ENCODE results near the gene NXPE2. TPM values are rescaled to one million over a fixed set of nuclear protein-coding genes. Genes with fewer than 3 reads are reported as not detected.
"Not testable (repeated sequence)": the region's sequence is repeated elsewhere in the genome, so short reads cannot be mapped to it uniquely, and the experiment has no call there.

The NXPE2 gene
- not detected in 2 replicates for total RNA-seq (2014; rRNA removed; shearing (Covaris generic))

DNA sequence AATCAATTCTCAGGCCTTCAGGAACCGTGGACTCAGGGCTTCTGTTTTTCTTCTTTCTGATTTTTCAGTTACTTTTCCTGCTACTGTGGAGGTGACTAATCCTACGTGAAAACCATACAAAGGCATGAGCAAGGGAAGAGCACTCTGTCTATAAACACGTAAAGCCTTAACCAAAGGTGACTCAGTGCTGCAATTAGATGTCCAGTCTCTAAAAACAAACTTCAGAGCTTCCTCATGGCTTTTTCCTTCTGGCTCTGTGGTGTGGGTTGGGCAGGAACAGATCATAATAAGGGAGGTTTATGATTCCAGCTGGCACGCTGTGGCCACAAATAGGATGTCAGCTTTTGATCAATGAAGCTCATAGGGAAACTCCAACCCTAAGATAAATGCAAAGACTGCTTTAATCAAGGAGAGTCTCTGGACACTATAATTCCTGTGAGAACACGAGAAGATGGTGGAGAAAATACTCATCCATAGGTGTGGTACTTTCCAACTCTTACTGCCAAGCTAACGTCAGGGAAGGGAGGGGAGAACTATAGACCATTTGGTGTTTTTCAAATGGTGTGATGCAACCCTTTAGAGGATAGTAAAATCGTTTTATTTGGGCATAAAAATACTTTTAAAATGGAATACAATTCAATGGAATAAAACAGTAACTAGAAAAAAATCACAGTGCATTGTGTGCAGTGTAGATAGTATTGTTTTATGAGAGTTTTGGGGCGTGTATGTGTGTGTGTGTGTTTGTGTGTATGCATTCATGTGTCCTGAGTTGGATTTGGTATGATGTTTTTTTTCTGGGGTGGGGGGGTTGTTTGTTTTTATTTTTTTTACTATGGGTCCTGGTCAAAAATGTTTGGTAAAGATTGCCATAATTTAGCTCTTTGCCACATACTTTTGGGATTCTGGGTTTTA, at the start of gene NXPE2:
Gene NXPE2 (plus strand): TSS at position 403 of the 912 bp plus-strand sequence. CDS start 49 bp downstream, at position 452.
- peak; percentile 86 for DNase-seq (ENCODE audit: low read depth)

DNA sequence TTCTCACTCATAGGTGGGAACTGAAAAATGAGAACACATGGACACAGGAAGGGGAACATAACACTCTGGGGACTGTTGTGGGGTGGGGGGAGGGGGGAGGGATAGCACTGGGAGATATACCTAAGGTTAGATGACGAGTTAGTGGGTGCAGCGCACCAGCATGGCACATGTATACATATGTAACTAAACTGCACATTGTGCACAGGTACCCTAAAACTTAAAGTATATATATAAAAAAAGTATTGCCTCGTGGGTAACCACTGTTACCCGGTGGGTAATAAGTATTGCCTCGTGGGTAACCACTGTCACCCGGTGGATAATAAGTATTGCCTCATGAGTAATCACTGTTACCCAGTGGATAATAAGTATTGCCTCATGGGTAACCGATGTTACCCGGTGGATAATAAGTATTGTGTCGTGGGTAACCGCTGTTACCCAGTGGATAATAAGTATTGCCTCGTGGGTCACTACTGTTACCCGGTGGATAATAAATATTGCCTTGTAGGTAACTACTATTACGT, 46.8 kb upstream of the NXPE2 start:
- not testable (repeated sequence) for DNase-seq (ENCODE audit: low read depth)

DNA sequence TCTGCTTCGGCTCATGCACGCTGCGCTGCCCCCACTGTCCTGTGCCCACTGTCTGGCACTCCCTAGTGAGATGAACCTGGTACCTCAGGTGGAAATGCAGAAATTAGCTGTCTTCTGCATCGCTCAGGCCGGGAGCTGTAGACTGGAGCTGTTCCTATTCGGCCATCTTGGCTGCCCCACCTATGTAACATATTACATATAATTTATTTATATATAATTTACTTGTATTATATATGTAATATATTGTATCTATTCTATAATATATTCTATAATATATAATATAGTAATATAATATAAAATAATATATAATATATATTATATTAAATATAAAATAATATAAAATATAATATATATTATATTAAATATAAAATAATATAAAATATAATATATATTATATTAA, 38.9 kb upstream of the NXPE2 start:
- not testable (repeated sequence) for DNase-seq (ENCODE audit: low read depth)

DNA sequence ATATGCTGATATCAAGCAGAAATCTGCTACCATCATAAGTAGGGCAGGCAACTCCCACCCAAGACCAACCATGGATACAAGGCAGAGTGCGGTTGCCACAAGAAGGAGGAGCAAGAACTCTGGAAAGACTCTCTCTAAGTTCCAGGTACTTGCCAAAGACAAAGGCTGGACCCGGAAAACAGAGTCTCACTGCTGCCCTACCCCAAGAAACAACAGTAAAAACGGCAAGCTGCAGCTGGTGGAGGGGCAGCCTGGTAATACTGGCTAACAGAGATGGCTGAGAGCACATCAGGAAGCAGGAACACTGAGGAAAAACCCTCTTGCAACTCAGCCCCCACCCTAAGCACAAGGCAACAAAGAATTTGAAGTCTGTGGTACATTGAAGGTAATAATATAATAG, 27.7 kb upstream of the NXPE2 start:
- no peak for DNase-seq (ENCODE audit: low read depth)

DNA sequence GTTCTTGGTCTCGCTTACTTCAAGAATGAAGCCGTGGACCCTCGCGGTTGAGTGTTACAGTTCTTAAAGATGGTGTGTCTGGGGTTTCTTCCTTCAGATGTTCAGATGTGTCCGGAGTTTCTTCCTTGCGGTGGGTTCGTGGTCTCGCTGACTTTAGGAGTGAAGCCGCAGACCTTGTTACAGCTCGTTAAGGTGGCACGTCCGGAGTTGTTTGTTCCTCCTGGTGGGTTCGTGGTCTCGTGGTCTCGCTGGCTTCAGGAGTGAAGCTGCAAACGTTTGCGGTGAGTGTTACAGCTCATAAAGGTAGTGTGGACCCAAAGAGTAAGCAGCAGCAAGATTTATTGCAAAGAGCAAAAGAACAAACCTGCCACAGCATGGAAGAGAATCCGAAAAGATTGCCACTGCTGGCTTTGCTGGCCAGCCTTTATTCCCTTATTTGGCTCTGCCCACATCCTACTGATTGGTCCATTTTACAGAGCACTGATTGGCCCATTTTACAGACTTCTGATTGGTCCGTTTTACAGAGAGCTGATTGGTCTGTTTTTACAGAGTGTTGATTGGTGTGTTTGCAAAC, 27.1 kb upstream of the NXPE2 start:
- DNase-seq (ENCODE audit: low read depth): no peak

DNA sequence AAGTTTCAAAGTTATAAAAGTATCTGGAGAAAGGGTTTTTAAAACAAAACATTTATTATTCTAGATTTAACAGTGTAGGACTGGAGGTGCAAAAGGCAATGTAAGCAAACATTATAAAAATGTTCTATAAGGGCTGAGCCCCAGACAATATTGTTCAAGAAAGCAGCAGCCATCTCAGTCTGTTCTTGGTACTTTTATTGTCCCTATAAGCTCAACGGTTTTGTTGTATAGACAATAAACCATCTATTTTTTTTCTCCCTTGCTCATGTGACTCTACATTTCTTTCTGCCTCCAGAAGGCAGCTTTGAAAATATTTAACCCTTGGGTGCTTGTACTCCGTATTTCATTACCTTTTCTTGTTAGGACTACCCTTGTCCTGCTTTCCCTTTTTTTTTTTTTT, 25.2 kb upstream of the NXPE2 start:
- DNase-seq (ENCODE audit: low read depth): no peak

DNA sequence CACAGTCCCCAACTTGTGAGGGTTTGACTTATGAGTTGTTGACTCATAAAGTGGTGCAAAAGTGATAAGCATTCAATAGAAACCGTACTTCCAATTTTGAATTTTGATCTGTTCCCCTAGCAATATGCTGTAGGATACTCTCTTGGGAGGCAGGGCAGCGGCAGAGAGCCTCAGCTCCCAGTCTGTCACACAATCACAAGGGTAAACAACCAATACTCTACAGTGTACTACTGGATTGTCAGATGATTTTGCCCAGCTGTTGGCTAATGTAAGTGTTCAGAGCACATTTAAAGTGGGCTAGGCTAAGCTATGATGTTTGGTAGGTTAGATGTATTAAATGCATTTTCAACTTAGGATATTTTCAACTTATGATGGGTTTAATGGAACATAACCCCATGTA, 13.7 kb upstream of the NXPE2 start:
- DNase-seq (ENCODE audit: low read depth): no peak

DNA sequence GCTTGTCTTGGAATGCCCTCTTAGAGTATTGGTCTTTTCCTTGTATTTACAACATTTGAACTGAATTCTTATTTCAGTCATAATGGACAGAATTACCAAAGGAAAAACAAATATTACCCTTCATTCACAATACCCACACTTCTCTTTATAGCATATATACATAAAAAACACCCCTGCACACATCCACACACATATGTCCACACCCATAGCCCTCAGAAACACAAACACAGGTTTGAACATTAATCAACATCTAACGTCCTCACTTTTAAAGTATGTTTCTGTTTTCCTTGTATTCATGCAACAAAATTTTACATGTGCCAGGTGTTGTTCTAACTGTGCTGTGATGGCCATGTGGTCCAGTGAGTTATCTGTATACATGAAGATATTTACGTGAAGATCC, 11.6 kb upstream of the NXPE2 start:
- DNase-seq (ENCODE audit: low read depth): no peak

DNA sequence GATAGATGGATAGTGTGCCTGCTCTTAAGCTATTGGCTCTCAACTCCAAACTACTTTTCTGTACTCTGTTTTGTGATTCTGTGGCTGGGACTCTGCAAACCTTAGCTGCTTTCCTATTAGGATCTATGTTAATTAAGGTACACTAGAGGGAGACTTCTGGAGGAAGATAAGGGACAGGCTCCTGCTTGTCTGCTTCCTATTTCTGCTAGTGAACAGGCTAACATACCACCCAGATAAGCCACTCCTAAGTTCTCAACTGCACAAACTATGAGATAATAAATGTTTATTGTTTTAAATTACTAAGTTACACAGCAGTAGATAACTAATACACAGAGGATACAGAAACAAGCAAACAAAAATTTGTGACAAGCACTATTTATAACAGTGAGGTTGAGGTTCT, 10.2 kb upstream of the NXPE2 start:
- no peak for DNase-seq (ENCODE audit: low read depth)

DNA sequence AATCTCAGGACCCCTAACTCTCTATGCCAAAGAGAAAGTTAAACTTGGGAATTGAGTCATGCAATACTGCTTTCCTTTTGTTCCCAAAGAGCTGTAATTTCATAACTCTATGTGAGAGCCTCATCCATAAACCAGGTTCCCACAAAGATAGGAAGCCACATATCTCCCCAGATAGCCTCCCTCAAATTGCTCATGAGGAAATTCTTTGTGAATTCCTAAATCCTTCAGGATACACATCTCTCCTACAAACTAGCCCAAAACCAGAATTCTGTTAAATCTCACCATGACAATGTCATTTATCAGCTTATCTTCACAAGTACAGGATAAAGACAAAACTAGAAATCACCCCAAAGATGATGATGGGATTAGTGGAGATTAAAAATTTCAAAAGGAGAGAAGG, 4.7 kb upstream of the NXPE2 start:
- no peak for DNase-seq (ENCODE audit: low read depth)

DNA sequence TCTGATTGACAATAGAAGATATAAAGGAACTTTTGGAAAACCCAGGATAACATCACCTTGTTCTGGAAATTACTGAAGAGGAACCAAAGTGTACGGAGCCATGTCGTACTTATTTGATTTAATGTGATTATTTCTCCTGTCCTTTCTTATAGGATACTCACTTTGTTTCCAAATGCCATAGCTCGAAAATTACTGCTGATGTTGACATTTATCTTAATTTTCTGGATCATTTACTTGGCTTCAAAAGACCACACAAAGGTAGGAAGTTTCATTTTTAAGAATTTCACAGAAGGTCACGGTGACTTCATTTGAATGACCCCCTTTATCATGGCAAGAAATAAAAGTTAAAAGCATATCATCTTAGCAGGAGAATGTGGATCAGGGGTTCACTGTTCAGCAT, 1.2 kb downstream of the NXPE2 start:
- DNase-seq (ENCODE audit: low read depth): no peak

DNA sequence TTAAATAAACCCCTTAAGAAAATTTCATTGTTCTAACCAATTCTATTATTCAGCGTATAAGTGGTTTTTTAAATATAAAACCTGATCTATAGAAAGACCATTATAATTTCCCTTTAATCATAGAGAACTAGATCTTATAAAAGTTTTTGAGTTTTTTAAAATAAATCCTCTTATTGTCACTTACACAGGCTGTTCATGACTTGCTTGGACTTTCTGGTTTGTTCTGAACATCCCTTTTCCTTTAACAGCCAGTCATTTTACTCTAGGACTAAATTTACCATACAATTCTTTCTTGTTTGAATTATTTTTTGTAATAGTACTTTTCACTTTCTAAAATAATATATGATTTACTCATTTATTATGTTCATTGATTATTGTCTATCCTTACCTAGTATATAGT, 4.7 kb downstream of the NXPE2 start:
- no peak for DNase-seq (ENCODE audit: low read depth)

DNA sequence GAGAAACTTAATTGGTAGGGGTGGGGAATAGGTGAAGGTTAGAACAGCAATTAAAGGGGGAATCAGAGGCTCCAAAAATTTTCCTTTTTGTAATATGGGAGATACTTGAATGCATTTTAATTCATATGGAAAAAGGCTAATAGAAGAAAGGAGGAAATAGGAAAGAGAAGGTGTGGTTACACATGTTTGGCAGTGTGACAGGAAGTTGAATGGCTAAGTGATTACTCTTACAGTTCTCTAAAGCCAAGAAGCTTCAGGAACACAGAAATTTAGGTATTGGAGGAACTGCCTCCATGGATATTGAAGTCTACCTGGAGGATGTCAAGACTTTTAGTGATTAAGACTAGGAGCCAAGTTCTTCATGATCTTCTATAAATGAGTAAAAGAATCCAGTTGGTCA, 6.3 kb downstream of the NXPE2 start:
- DNase-seq (ENCODE audit: low read depth): no peak

DNA sequence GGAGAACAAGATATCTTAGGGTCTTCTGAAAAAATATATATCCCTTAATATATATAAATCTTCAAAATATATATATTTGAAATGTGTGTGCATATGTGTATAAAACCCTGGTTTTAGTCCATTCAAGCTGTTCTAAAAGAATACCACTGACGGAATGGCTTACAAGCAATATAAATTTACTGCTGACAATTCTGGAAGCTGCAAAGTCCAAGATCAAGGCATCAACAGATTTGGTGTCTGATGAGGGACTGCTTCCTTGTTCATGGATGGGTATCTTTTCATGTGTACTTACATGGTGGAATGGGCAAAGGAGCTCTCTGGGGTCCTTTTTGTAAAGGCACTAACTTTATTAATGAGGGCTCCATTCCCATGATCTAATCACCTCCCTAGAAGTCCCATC, 6.8 kb downstream of the NXPE2 start:
- DNase-seq (ENCODE audit: low read depth): no peak

DNA sequence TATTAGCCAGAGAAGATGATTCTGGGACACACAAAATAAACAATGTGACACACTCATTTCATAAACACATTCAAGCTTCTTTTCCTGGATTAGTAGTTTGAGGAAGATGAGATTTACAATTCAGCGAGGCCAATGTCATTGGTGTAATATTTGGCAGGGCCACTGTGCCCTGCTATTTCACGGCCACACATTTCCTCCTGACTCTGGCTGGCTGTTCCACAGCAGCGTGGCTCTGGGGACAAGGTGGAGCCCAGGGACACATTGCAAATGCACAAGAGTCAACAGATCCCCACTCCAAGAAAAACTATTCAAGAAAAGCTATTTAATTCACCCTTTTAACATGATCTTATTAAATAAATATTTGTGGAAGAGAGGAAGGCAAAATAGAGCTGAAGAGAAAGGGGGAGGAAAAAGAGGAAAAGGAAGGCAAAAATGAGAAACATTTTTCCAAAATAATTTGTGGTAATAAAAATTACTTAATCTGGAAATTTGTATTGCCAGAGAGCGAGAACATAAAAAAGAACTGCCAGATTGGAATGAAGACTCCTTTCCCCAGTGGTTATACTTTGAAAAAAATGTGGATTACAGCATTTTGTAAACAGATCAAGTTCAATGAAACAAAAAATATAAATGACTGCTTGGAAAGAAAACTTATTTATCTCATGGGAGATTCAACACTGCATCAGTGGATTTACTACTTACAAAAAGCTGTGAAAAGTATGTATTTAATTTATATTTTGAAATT, 27.1 kb downstream of the NXPE2 start:
- no peak for DNase-seq (ENCODE audit: low read depth)

DNA sequence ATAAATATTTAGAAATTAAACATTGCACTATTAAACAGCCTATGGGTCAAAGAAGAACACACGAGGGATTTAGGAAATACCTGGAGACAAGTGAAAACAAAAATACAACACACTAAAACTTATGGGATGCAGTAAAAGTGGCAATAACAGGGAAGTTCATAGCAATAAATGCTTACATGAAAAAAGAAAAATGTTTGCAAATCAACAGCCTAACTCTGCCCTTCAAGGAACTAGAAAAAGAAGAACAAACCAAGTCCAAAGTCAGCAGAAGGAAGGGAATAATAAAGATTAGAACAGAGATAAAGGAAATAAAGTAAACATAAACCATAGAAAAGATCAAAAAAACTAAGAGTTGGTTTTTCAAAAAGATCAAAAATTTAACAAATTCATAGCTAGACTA, 31.6 kb downstream of the NXPE2 start:
- DNase-seq (ENCODE audit: low read depth): no peak

DNA sequence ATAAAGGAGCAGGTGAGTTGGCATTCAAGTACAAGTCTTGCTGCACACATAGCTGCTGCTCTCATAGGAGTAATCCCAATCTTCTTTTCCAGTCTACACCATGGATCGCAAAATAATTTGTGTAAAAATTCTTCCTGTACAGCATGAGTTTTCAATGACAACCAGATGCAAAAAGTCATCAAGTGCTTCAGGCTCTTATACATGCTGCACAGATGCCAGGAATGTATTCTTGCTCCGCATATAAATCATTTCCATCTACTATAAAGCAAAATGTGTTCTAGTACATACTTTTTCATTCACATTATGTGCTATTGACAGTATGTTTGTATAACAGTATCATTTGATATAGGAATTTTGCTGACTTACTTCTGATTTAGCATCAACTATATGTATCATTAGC, 35.4 kb downstream of the NXPE2 start:
- no peak for DNase-seq (ENCODE audit: low read depth)

DNA sequence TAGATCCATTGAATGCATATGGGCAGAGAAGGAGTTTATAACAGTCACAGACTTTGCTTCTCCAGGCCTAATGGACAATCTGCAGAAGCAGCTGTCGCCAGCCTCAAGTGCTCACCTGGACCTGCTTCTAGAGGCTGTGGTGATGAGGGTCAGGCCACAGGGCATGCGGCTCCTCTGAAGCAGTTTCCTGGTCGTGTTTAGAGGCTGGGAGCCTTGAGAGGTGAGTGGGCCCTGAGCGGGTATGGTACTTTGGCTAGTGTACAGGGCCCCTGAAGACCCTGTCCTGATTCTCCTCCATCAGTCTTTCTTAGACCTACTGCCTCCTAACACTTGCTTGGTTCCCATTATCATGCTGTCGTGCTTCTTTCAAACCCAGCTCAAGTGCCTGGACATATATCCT, 41.2 kb downstream of the NXPE2 start:
- DNase-seq (ENCODE audit: low read depth): no peak

DNA sequence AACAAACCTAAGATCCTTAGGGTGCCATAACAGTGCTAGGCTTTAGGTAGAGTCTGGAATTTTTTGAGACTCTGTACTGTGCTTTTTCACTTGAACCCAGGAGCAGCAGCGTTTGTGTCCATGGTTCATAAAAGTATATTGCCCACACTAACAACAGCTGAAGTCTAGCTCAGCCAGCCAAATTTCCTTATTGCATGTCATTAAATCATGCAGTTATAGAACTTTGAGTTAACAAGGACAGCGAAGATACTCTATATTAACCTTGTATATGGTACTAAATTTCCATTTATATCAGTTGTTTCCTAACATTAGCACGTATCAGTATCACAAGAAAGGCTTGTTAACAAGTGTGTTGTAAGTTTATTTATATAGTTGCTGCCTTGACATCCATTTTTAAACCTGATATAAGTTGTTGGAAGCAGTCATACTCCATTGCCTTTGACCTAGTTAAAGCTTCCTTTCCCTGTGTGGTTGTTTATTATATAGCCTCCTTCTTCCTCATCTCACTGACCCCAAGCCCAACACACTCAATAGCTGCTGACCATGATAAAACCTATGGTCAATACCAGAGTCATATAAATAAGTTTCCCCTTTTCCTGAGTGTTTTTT, 46.7 kb downstream of the NXPE2 start:
- DNase-seq (ENCODE audit: low read depth): no peak

DNA sequence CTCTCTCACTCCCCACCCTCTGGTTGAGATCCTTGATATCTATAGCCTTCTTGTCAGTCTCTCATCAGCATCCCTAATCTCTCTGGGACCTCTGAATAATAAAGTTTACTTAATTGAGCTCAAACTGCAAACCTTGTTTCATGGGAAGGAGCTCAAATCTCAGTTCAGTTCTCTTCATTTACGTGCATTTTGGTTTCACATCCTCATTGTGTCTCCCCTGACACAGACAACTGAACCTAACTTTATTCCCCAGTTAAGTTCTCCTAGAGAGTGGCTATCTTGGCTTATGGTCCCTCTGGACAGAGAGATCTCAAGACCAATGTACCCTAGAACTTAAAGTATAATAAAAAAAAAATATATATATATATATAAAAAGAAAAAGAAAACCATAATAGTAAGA, 47.3 kb downstream of the NXPE2 start:
- no peak for DNase-seq (ENCODE audit: low read depth)

DNA sequence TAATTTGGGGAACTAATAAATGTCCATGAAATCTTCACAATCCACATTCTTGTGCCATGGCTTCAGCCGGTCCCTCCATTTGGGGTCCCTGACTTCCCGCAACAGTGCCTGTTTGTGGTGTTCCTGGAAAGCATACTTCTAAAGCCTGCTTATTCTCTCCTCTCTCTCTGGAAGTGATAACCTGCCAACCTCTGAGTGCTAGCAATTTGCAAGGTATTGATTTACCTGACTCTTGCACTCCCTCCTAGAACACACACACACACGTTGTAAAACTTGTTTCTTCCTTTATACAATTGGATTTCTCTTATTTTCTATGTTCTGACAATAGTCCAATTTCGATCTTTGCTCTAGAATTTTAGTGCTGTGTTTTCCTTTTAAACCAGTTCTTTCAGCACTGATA, 58.5 kb downstream of the NXPE2 start:
- DNase-seq (ENCODE audit: low read depth): no peak

DNA sequence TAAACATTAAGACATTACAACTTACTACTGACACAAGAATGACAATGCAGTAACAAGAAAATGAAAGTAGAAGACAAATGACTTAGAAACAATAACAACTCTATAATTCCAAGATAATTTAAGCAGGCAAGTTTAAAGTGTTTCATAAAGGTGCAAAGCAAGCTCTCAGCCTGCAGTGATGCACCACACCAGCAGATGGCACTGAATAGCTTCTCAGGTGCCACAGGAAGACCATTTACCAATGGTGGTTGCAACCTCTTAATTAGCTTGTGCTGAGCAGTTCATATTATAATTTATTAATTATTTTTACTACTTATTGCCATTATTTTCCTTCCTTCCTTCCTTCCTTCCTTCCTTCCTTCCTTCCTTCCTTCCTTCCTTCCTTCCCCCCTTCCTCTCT, 60.6 kb downstream of the NXPE2 start:
- DNase-seq (ENCODE audit: low read depth): peak; percentile 49

Data from Daoy (cell line).